D341Med (cell line): ENCODE data around the gene WNT3A.
A peak's percentile ranks its signal among the peaks of the same experiment; 100 is the strongest.

Experiments used
- DNase-seq: peaks from one replicate; pipeline ENCODE4 v3.0.0; 2012; ENCODE audit warnings: low spot score

The WNT3A gene

DNA sequence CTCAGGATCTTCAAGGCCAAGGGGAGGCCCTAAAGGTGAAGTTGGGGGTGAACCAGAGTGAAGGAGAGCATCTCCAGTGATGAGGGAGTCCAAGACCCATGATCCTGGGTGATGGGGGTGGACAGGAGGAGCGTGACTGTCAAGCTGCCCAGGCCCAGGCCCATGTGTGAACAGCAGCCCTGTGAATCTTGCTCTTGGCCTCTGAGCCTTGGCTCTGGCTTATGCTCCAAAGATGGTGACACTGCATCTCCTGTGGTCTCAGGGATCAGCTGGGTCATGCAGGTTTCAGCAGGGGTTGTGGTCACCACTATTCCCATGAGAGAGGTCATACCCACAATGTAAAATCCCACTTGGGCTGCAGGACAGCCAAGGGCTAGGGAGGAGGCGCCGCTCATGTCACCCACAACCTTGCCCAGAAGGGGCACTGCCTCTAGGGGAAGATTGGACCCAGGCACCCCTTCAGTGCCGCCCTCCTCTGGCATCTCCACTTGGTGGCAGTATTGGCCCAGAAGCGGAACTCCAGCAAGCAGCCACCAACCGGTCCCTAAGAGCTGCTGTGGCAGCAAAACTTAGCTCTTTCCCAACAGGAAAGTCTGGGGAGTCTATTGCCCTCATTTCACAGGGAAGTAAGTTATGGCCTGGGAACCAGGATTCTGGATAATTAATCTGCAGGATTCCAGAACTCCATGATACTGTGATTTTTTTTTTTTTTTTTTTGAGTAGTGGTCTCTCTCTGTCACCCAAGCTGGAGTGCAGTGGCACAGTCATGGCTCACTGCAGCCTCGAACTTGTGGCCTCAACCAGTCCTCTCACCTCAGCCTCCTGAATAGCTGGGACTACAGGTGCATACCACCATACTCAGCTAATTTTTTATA is 7.5 kb upstream of the WNT3A start:
- DNase-seq = peak; percentile 88

DNA sequence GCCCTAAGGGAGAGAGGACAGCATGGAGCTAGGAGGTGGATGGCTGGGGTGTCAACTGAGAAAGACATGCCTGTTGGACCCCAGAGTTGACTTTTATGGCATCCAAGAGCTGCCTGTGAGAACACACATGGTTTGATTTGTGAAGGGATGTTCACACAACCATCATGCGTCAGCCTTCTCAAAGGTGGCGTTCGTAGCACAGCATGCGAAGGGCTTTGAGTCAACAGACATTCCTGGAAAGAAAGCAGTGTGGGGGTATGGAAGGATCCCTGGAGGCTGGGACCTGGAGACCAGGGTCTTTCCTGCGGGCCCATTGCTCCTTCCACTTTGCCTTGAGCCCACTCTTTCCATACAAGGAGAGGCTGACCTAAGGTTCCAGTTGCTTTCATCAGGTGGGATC is 6.4 kb upstream of the WNT3A start:
- DNase-seq = peak; percentile 7

DNA sequence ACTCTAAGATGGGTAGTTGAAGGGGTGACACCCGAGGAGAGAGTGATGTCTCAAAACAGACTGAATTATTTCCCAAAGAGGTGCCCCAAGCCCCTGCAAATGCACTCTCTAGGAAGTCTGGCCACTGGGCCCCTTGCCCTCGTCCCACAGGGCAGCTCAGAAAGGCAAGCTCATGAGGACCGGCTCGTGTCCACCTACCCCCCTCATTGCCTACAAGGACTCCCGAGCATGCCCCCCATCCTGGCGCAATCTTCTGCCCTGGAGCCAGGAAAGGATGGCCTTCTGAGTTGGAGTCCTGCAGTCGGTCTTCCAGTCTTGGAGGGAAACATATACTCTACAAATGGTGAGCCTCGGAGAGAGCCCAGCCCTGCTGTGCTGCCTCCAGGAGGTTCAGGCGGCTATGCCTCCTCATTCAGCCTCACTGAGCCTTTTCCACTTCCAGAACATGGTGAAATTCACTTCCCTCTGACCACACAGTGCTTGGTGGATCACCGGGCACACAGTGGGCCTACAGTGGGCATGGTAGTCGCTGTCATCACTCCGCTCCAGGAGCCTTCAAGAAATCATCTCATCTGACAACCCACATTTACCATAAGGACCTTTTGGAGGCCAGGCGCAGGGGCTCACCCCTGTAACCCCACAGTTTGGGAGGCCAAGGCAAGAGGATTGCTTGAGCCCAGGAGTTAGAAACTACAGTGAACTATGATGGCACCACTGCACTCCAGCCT is 5.8 kb upstream of the WNT3A start:
- peak; percentile 16 for DNase-seq

DNA sequence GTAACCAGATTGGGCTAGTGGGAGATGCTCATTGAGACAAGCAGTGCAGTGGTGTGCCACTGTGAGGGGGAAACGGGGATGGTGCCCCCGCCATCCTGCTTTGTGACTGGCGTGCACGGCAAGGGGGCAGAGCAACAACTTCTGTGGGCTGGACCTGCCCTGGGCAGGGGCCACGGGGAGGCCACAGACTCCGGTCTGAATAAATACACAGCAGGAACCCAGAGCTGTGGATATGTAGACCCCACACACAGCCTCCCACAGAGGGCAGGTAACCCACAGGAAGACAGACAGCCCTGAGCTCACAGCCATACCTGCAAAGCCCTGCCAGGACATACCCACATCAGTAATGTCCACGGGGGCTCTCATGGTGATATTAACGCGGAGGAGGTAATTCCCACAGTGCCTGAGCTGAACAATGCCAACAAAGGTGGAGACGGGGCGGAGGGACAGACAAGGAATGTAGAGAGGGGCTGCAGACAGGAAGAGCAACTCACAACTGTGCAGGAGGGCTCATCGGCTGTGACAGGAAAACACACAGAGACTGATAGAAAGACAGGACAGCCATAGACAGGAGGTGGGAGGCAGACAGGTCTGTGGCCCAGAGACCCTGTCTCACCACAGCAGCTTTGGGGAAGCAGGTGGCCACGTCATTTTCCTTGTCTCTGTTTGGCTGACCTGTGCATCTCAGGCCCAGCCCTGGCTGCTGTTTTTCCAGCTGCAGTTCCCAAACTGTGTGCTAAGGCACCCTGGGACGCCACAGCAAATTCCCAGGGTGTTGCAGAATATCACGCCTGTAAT is 4.9 kb upstream of the WNT3A start:
- peak; percentile 24 for DNase-seq

DNA sequence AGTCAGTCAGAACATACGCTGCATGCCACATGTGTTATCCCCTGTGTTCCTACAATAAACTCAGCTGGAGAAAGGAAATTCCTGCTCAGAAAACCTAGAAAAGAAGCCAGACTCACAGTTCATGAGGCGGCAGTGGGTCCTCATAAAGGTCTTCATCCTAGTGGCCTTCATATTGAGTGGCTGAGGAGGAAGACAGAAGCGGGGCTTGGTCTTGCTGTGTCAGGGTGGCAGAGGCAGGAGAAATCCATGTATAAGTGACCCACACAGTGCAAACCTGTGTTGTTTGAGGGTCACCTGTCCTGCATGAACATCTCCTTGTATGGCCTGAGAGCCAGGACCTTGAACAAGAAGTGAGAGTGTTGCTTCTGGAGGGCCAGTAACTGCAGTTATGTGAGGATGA is 4.0 kb upstream of the WNT3A start:
- no peak for DNase-seq

DNA sequence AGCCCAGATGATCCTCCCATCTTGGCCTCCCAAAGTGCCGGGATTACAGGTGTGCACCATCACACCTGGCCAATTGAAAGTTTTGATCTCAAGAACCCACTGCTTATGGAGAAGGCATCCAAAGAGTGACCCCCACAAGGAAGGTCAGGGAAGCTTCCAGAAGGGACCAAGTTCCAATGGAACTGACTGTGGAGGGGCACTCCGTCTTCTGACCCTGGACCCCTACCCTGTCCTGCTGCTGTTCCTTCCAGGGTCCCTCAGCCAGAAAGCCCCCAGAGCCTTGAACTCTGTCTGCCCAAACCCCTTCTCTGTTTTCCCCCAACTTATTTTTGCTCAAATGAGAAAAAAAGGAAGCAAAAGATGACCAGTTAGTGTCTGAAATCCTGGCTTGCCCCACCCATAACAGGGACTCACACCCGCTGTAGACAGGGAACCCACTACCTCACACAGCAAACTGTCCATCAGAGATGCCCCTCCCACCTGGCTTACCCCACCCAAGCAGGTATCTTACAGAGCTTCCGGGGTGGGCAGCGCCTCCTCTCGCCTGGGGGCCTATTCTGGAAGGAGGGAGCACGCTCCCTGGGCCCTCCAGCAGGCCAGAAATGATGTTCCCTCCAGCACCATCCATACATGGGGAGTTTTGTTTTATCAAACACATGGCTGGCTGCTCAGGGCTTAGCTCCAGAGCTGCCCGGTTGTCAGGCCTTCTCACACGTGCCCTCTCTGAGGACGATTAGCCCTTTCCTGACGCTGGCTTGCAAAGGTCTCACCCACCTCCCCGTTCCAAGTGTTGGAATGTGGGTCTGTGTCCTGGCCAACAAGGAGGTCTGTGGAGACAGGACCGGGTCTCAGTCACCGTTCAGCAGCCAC is 3.1 kb upstream of the WNT3A start:
- peak; percentile 20 for DNase-seq

DNA sequence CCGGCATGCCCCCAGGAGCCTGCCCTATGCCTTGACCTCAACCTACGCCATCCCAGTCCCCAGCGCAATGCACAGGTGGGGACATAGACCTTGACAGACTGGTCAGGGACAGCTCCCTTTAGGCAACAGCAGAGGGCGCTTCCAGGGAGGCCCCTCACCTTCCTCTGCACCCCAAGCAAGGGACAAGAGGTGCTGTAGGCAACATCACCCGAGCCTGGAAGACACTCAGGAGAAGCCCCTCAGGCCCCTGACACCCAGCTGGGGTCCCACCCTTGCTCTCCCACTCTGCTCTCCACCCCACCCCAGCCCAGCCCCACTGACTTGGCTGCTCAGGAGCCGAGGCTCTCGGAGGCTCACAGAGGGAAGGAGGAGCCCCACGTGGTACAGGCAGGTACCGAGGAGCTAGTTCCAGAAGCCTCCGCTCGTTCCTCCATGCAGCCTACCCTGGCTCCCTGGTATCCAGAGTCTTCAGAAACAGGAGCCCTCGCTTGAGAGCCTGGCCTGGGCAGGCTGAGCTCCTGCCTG is 2.4 kb upstream of the WNT3A start:
- peak; percentile 60 for DNase-seq

DNA sequence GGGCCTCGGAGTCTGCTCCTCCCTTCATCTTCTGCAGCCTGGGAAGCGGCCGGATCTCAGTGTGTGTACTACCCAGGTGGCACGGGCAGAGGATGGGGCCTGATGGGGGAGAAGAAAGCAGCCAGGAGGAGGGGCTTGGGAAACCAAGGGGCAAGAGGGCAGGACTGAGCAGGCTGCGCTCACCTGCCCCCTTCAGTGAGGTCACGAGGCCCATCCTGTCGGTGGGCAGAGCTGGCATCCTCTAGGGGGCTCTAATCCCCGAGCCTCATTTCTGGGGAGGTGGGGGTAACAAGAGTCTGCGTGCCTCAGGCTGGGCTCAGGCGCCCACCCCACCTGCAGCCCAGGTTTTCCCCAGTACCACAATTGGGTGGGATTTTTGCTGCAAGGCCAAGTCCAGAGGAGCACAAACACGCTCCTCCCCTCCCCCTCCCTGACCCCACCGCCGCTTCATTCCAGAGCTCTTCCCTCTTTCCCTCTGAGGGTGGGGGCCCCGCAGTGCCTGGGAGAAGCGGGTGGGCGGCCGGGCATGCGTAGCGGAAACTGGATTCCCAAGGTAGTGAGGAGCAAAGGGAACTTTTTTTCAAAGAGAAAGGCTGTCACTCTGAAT is 1.8 kb upstream of the WNT3A start:
- peak; percentile 48 for DNase-seq

DNA sequence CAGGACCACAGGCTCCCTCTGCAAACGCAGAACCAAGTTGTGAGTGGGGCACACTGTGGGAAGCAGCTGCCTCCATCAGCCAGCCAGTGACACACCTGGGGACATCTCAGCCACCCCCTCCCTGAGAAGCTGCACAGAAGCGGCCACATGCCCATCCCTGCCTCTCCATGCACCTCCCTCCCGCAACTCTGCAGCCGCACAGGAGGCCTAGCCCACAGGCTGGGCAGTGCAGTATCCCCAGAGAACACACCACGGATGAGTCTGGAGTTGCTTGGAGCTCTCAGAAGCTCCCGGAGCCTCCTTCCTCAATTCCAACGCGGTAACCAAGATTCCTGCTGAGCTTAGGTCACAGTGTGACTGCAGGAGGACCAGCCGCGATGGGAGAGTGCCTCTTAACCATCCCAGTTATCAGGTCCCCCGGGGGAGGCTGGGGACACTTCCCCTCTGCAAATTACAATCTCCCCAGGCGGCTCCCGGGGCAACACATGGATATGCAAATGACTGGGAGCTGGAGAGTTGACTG is 1.2 kb upstream of the WNT3A start:
- peak; percentile 50 for DNase-seq

DNA sequence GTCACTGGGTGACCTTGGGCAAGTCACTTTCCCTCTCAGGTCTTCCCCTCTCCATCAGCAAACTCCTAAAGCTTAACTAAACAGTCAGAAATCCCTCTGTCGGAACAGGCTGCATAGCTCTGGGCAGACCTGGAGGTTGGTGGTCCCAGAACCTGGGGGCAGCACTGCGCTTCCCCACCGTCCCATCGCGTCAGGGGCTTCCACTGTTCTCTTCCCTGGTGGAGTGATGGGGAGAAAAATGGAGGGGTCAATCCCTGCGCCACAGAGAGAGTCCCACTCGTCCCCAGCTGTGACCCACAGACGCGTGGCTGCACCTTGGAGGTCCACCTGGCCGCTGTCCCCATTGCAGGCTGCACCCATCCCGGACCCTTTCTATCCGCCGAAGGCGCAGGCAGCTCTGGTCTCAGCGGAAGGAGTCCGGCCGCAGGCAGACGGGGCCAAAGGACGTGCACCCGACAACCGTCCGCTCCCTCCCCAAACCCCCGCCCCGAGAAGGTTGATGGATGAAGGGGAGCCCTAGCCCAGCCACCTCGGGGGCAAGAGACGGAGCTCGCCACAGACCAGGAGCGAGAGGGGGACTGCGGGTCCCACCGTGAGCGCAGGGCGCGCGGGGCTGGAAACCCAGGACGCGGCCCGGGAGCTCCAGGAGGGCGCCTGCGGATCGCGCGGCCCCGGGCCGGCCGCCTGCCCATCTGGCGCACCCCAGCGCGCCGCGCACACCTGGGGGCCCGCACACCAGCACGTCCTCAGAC is 588 bp upstream of the WNT3A start:
- peak; percentile 74 for DNase-seq

DNA sequence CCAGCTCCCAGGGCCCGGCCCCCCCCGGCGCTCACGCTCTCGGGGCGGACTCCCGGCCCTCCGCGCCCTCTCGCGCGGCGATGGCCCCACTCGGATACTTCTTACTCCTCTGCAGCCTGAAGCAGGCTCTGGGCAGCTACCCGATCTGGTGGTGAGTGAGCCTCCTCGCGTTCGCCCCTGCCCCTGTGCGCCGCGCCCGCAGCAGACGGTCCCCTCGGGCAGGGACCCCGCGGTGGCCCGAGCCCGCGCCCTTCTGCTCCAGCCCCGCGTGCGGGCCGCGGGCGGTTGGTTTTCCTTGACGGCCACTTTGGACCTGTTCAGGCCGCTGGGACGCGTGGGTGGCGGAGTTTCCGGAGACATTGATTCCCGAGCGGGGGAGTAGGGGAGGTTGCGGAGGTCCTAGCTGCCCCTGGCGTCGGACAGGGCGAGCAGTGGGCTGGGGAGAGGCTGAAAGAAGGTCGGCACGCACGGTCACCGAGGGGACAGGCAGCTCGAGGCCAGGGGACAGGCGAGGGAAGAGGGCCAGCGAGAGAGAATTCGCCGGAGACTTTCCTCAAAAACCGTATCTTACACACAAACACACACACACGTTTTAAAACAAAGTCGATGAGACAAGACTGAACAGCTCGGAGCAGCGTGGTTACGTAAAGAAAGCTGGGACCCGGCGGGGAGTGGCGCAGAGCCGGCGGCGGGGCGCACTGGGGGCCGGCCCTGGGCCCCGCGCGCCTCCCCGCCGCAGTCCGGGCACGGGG is 427 bp downstream of the WNT3A start:
- peak; percentile 82 for DNase-seq

DNA sequence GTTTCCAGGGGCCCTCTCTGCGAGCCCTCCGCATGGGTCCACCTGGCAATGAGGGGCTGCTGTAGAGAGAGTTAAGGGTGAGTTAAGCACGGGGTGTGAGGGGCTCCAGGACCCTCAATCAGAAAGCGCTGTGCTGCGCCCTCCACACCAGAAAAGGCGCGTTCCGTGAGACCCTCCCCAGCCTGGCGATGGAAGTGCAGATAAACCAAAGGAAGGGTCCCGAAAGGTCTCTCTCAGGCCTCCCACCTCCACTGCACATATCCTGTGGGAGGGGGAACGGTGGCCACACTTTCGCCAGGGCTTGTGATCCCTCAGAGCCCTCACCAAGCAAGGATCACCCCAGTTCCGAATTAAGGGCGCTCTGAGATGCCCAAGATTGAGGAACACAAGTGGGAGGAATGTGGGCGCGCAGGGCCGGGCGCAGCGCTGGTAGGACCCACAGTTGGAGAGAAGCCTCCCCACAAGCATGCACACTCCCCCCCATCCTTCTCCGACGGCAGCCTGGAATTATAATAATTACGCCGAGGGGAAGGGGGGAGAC is 1.1 kb downstream of the WNT3A start:
- no peak for DNase-seq

DNA sequence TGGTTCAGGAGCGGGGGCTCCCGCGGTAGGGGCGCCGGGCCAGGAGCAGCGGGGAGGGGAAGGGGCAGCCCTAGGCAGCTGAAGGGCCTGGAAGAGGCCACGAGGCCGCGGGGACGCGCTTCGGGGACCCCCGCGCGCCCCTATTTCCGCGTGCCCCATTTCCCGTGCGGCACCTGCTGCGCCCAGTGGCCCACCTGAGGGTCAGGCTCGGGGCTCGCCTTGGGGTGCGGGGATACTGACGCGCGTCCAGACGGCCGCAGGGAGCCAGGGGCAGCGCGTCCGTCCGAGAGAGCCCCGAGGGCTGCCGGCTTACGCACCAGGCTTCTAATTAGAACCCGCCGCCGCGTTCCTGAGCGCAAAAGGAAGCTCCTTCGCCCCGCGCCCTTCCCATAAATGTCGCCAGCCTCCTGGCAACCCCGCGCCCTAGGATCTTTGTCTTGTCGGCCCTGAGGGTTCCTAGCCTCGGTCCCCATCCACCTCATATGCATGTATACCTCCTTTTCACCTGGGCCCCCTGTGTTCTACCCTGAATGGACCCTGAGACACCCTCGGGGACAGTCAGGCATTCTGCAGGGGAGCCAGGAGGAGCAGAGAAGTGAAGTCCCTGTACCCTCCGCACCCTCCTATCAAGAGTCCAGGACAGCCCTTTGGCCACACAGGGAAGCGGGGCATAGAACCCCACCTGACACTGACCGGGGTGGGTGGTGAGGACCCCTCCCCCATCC is 1.8 kb downstream of the WNT3A start:
- DNase-seq = peak; percentile 61

DNA sequence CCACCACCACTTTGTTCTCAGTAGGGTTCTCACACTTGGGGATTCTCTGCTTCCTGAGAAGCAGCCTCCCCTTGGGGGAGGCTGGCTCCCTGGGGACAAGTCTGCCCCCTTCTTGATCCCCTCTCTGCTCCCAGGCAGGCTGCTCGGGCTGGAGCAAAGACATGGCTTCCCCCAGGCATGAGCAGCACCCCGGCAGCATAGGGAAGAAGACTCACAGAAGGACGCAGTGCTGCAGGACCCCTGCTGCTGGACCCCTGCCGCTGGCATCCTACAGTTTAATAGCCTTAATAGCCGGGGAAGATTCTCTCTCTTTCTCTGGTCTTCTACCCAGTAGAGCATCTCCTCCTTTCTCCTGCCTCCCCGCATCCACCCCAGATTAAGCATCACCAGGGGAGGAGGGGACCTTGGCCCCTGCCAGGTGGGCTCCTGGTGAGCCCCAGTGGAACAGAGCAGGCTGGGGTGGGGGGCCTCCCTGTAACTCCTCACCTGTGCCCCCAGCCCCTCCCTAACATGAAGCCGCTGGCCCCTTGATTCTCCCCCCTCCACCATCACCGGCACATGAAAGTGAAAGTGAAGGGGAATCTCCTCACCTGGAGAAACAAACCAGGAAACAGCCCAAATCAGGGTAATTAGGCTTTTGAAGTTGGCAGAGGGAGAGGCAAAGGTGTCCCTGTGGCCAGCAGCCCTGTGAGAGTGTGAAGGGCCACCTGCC is 2.5 kb downstream of the WNT3A start:
- peak; percentile 40 for DNase-seq

DNA sequence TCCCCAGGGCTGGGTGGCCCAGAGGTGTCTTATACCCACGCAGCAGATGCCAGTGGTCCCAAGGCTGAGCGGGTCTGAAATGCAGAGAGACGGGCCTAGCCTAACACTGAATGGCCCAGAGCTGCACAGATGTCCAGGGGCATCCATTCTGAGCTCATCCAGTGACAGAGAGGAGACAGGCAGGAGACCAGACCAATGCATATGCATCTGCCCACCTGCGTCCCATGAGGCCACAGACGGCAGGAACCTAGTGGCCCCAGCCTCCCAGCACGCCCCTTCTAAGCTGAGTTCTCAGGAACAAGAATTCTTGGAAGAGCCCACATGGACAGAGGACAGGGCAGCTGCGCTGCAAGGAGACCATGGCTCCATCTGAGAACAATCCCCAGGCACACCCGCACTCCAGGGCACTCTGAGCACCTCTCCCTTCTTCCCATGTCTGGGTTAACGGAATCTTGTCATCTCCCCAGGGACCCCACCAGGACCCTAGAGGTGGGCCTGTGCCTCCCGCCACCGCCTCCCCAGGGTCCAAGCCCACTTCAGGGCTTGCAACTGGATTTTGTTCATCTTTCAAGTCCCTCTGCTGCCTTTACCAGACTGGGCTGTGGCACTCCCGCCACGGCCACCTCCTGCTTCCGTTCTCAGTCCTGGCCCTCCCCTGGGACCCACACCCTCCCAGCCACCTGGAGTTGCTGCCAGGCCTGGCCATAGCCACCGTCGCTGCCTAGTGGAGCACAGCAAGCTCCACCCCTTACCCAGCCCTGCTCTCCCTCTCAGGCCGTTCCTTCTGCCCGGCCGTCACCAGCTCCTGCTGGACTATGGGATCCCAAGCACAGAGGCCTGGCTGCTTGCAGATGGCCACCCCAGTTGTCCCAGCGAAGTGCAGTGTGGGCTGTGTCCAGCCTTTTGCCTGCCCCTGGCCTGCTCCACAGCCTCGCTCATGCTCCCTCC is 3.3 kb downstream of the WNT3A start:
- DNase-seq = peak; percentile 42

DNA sequence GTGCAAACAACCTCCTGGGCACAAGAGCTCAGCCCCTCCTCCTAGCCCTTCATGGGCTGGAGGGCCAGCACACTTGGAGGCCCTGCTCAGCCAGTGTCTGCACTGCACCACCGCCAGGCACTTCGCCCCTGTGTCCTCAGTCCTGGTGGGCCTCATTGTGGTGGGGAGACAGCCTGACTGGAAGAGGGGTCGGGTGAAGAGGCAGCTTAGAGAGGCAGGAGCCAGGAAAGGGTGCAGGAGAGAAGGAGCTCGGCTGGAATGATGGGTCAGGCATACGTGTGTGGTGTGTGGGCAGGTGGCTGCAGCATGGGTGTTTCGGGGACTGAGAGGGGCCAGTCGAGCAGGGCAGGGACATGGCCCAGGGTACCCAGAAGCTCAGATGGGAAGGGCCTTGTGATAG is 4.1 kb downstream of the WNT3A start:
- DNase-seq = peak; percentile 38
